Skeletal muscle satellite cell (primary cell): Measurements from ENCODE around the gene ABCC11.
"Not testable (repeated sequence)": the region's sequence is repeated elsewhere in the genome, so short reads cannot be mapped to it uniquely, and the experiment has no call there.

Experiments
- H3K27me3 ChIP-seq: 2 replicates; pipeline ENCODE4 v1.7.0; 2013; ENCODE audit warnings: low read length; ENCODE audit not compliant: control insufficient read depth, insufficient read depth
- H3K36me3 ChIP-seq: 2 replicates; pipeline ENCODE4 v1.7.0; 2013; ENCODE audit warnings: mild to moderate bottlenecking, control low read depth, low read length; ENCODE audit not compliant: insufficient read depth
- H3K4me1 ChIP-seq: 2 replicates; pipeline ENCODE4 v1.7.0; 2013; ENCODE audit warnings: low read length; ENCODE audit not compliant: control insufficient read depth, insufficient read depth
- H3K4me2 ChIP-seq: 2 replicates; pipeline ENCODE4 v1.7.0; 2013; ENCODE audit warnings: mild to moderate bottlenecking, low read length
- H3K4me3 ChIP-seq: 2 replicates; pipeline ENCODE4 v1.7.0; 2013; ENCODE audit warnings: low read length
- H3K9ac ChIP-seq: 2 replicates; pipeline ENCODE4 v1.7.0; 2013; ENCODE audit warnings: mild to moderate bottlenecking, low read depth, low read length, moderate library complexity
- H3K9me3 ChIP-seq: replicated peaks from 2 replicates; pipeline ENCODE4 v1.7.0; 2013; ENCODE audit warnings: mild to moderate bottlenecking, control low read depth, low read length

Gene ABCC11

DNA sequence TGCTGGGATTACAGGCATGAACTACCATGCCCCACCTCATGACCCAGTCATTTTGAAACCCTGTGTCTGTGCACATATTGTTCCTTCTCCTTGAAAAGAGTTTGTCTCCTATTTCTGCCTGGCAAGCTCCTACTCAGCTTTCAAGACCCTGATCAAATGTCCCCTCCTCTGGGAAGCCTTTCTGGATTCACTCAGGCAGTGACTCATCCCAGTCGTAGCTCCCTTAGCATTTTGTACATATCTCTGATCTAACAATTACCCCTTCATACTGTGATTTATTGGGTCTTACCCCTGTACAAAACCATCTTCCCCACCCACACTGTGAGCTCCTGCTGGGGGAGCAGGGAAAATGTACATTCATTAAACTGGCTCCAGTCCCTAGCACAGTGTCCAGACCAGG, 73.5 kb downstream of the ABCC11 start:
- Histone ChIP-seq H3K27me3 (peaks cover 17% of the 10 kb centered on the region), H3K4me3 (no peak overlapping the region), H3K9me3 (no peaks in the 10 kb centered on the region), H3K4me2 (no peak overlapping the region), H3K4me1 (no peaks in the 10 kb centered on the region), H3K9ac (no peak overlapping the region), H3K36me3 (no peaks in the 10 kb centered on the region)

DNA sequence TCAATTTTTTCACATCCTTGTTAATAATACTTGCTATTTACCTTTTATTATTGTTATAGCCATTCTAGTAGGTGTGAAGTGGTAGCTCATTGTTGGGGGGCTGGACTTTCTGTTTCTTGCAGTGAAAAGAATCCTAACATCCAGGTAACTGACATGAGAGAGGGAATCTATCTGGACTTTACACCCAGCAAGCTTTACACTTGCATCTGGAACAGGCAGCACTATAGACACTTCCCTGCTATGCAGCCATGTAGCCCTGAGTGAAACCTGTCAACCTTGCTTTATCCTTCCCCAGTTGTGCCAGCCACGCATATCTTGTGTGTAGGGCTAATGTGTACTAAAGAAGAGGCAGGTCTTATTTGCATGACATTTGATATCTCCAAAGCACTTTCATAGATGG, 74.7 kb downstream of the ABCC11 start:
- no peak overlapping the region for H3K9ac ChIP-seq
- no peaks in the 10 kb centered on the region for H3K36me3 ChIP-seq
- H3K27me3 ChIP-seq: peaks cover 12% of the 10 kb centered on the region
- no peaks in the 10 kb centered on the region for H3K9me3 ChIP-seq
- H3K4me2 ChIP-seq: no peak overlapping the region
- no peaks in the 10 kb centered on the region for H3K4me1 ChIP-seq
- no peak overlapping the region for H3K4me3 ChIP-seq

DNA sequence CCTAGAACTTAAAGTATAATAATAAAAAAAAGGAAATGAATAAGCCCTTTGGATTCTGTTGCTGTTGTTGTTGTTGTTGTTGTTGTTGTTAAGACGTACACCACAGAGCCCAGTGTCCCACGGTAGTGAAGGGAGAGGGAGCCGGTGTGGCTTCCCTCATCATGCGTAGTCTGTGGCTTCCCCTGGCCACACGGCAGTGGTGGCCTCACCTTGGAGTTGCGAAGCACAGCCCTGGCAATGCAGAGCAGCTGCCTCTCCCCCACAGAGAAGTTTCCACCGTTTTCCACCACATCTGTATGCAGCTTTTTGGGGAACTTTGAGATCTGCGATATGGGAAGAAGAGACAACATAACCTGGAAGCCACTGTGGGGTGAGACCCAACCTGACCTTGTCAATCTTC, 77.4 kb downstream of the ABCC11 start:
- H3K4me2 ChIP-seq: no peak overlapping the region
- no peaks in the 10 kb centered on the region for H3K9me3 ChIP-seq
- peaks cover 6% of the 10 kb centered on the region for H3K27me3 ChIP-seq
- H3K36me3 ChIP-seq: no peaks in the 10 kb centered on the region
- peaks cover 7% of the 10 kb centered on the region for H3K4me1 ChIP-seq
- H3K4me3 ChIP-seq: no peak overlapping the region
- H3K9ac ChIP-seq: no peak overlapping the region

DNA sequence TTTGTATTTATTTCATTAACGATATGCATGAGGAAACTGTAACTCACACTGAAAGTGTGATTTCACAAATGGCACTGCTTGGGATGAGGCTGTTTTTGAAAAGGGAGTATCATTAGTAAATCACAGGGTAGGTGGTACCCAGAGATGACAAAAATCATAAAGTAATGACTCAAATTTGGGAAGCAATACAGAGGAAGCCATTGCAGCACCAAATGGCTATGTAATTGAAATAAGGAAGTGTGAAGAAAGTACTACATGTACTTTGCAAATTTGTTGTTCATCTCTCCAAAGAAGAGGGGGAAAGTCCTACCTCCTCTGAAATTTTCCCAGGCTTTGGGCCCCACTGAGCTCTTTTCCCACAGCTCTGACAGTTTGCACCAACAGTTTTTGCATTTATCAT, 79.3 kb downstream of the ABCC11 start:
- no peaks in the 10 kb centered on the region for H3K36me3 ChIP-seq

DNA sequence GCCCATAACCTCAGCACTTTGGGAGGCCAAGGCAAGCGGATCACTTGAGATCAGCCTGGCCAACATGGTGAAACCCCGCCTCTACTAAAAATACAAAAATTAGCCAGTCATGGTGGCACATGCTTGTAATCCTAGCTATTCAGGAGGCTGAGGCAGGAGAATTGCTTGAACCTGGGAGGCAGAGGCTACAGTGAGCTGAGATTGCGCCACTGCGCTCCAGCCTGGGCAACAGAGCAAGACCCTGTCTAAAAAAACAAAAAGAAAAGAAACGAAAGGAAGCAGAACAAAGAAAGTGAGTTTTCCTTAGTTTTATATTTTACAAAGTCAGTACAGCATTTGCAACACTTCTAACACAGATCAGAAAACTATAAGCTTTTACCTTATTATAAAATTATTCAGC, 80.7 kb downstream of the ABCC11 start:
- not testable (repeated sequence) for H3K27me3 ChIP-seq, H3K9me3 ChIP-seq, H3K36me3 ChIP-seq, H3K4me2 ChIP-seq, H3K4me3 ChIP-seq, H3K9ac ChIP-seq
- H3K4me1 ChIP-seq: peaks cover 11% of the 10 kb centered on the region

More for the DNA sequence above, 79.3 kb downstream of the ABCC11 start:
- no peaks in the 10 kb centered on the region for H3K9me3 ChIP-seq
- H3K4me2 ChIP-seq: no peak overlapping the region
- peaks cover 6% of the 10 kb centered on the region for H3K27me3 ChIP-seq
- no peak overlapping the region for H3K9ac ChIP-seq
- peaks cover 7% of the 10 kb centered on the region for H3K4me1 ChIP-seq
- H3K4me3 ChIP-seq: no peak overlapping the region

DNA sequence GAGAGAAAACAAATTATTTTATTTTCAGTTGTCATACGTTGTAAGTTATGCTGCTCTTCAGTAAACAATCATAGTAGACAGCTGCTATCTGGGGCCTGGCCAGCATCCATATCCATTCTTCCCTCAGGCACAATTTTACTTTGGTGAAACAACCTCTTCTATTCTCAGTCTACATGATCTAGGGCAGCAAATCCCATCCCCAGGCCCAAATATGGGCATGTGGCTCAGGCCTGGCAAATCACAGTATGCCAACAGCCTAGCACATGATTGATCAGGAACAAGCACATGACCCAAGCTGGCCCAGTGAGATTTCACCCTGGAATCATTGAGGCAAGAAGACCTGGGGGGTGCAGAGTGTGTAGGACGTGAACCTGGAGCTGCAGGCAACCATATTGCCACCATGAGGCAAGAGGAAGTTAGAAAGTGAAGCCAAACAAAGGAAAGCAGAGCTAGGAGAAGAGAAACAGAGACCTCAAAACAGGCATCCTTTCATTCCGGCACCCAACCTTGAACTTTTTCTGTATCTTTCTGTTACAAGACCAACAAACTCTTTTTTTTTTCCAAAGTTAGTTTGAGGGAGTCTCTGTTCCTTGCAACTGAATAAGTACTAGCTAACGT, 81.3 kb downstream of the ABCC11 start:
- Histone ChIP-seq H3K9ac (no peak overlapping the region), H3K4me2 (no peak overlapping the region), H3K4me1 (peaks cover 11% of the 10 kb centered on the region), H3K4me3 (no peak overlapping the region), H3K27me3 (no peaks in the 10 kb centered on the region), H3K36me3 (no peaks in the 10 kb centered on the region), H3K9me3 (no peaks in the 10 kb centered on the region)

DNA sequence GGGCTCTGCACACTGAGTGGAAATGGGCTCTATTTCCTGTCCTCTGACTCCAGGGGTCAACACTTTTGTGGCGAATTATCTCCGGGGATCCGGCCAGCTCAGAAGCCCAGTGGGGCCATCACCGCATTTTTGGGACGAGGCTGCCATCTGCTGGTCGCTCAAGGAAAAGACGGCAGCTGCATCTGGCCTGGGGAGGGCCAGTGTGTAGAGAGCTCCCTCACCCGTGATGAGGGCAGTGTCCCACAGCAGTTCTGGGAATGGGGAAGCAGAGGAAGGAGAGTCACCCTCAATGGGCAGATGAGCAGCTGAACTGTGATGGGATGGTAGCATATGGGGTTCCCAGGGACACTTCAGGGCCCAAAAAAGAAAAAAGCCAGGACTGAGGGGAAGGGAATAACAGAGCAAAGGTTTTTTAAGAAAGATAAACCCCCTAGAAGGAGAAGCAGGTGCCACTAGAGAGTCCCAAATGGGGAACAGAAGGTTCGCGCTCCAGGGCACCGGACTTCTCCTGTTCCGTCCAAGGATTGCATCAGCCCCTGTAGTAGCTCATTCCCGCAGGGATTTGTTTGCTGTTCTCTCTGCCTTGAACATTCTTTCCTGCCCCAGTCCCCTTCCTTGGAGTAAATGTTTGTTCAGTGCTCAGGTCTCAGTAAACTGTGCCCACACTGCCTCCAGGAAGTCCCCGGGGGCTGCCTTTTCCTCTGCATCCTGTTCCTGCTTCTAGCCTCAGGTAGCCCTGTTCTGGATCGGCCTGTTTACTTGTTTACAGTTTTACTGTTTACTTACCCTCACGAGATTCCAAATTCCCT, 82.2 kb downstream of the ABCC11 start:
- no peak overlapping the region for H3K4me3 ChIP-seq
- no peaks in the 10 kb centered on the region for H3K9me3 ChIP-seq
- peaks cover 11% of the 10 kb centered on the region for H3K4me1 ChIP-seq
- H3K36me3 ChIP-seq: no peaks in the 10 kb centered on the region
- H3K4me2 ChIP-seq: peak overlapping the region; percentile 53
- no peaks in the 10 kb centered on the region for H3K27me3 ChIP-seq
- no peak overlapping the region for H3K9ac ChIP-seq

DNA sequence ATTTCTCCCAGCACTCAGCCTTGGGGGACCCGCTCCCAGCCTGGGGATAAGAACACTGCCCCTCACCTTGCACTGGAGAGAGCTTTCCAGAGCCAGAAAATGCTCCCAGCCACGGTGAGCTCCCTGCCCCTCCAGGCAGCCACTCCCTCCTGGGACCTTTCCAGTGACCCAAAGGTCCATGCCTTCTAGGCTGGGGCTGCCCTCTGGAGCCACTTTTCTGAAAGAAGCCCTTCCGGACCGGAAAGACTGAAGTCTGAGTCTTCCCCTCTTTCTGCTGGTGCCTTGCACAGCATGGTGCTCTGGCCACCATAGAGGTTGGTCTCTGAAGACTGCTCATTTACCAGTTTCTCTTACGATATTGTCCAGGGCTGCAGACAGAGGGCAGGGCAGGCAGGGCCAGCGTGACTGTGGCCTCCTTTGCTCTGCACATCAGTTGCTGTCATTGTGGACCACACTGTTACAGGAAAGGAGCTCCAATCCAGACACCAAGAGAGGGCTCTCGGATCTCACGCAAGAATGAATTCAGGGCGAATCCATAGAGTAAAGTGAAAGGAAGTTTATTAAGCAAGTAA, 84.4 kb downstream of the ABCC11 start:
- Histone ChIP-seq H3K9ac (no peak overlapping the region), H3K27me3 (no peaks in the 10 kb centered on the region), H3K4me3 (no peak overlapping the region), H3K4me2 (no peak overlapping the region), H3K4me1 (peaks cover 19% of the 10 kb centered on the region), H3K36me3 (no peaks in the 10 kb centered on the region), H3K9me3 (no peaks in the 10 kb centered on the region)

DNA sequence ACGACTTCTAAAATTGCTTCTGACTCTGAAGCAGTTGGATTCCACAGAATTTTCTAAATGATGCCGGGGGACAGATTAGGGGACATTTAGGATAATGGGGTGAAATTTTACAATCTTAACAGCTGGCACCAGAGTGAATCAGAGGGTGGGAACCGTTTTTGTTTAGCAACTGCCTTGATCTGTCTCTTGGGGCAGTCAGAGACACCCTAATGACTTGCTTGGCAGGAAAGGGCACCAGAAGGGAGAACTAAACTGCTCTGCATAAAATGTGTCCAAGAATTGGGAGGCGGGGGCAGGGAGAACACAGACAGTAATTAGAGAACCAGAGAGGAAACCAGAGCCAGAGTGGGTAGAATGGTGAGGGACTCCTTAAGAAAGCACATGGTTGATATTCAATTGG, 85.4 kb downstream of the ABCC11 start:
- Histone ChIP-seq H3K27me3 (no peaks in the 10 kb centered on the region), H3K4me3 (no peak overlapping the region), H3K4me1 (peaks cover 22% of the 10 kb centered on the region), H3K36me3 (no peaks in the 10 kb centered on the region), H3K9me3 (no peaks in the 10 kb centered on the region), H3K4me2 (no peak overlapping the region), H3K9ac (no peak overlapping the region)

DNA sequence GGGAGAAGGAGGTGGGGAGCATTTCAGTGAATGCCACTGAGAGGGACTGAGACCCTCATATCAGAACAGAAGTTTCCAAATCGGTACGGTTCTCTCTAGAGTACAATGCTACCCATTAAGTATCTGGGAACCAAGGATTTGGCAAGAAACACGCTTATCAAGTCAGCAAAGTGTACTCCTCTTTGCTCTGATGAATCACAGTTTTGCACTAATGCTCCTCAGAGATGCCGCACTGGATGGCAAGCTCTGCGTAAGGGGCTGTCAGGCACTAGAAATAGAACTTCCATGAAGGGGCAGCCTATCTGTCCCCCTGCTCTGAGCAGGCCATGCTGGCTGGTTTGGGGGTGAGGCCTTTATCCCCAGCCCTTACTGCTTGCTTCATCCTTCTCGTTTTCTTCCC, 86.8 kb downstream of the ABCC11 start:
- H3K4me3 ChIP-seq: no peak overlapping the region
- peaks cover 25% of the 10 kb centered on the region for H3K4me1 ChIP-seq
- H3K27me3 ChIP-seq: no peaks in the 10 kb centered on the region
- H3K9ac ChIP-seq: no peak overlapping the region
- no peak overlapping the region for H3K4me2 ChIP-seq
- H3K9me3 ChIP-seq: no peaks in the 10 kb centered on the region
- H3K36me3 ChIP-seq: no peaks in the 10 kb centered on the region

DNA sequence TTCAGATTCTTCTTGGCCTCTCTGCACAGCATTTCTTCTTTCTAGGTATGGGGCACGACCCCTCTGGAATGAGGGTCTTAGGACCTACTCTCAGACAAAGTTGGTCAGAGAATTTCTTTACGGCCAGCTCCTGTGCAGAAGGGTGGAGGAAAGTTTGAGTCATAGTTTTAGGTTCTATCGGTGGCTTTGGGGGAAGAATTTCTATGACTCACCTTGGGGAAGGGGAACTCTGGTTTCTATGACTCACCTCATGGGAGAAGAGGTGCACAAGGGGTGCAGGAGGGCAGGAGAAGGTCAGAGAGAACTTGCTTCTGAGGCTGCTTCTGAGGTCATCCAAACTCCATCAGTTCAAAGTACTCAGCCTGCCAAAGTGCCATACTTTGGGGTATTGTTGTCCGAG, 89.0 kb downstream of the ABCC11 start:
- peaks cover 18% of the 10 kb centered on the region for H3K4me1 ChIP-seq
- H3K9ac ChIP-seq: peak overlapping the region; percentile 40
- no peaks in the 10 kb centered on the region for H3K36me3 ChIP-seq
- no peaks in the 10 kb centered on the region for H3K9me3 ChIP-seq
- no peaks in the 10 kb centered on the region for H3K27me3 ChIP-seq
- no peak overlapping the region for H3K4me3 ChIP-seq
- H3K4me2 ChIP-seq: peak overlapping the region; percentile 23

DNA sequence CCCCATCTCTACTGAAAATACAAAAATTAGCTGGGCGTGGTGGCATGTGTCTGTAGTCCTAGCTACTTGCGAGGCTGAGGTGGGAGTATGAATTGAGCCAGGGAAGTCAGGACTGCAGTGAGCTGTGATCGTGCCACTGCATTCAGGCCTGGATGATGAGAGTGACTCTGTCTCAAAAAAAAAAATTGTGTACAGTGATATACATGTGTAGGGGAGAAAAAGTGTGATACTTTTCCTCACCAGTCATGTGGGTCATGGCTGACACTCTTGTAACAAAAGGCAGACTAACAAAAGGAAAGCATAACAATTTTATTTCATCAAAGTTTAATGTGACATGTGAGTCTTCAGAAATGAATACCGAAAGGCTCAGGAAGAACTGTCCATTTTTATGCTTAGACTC, 89.5 kb downstream of the ABCC11 start:
- Histone ChIP-seq H3K27me3 (no peaks in the 10 kb centered on the region), H3K4me3 (no peak overlapping the region), H3K9ac (peak overlapping the region; percentile 40), H3K4me2 (no peak overlapping the region), H3K9me3 (no peaks in the 10 kb centered on the region), H3K36me3 (no peaks in the 10 kb centered on the region), H3K4me1 (peaks cover 18% of the 10 kb centered on the region)
